OCI-LY7 (cell line): ENCODE results near the gene TMEM154. TPM values are rescaled to one million over a fixed set of nuclear protein-coding genes. Genes with fewer than 3 reads are reported as not detected.

Experiments
- BruUV-seq: library from RNA; stranded (reverse); fragments of 400-500 nt; replicated peaks from 2 replicates; lab custom pipeline; 2021; lab: Mats Ljungman, UMichigan
- CTCF ChIA-PET: fragments of 300-600 bp; sonication (Branson Sonifier 250); formaldehyde crosslinking; loops from one replicate; lab custom pipeline; 2022; ENCODE audit warnings: antibody characterized with exemption; ENCODE audit not compliant: unreplicated experiment; lab: Charles Lee
- POLR2A ChIA-PET: fragments of 300-600 bp; sonication (Branson Sonifier 250); formaldehyde crosslinking; loops from one replicate; lab custom pipeline; 2022; ENCODE audit warnings: antibody characterized with exemption; lab: Charles Lee
- DNase-seq: peaks from one replicate; pipeline ENCODE4 v3.0.0-alpha.2; 2015; ENCODE audit warnings: low spot score
- H2AFZ ChIP-seq: fragments of 200-600 bp; sonication (generic), shearing (Covaris generic); 2 replicates; pipeline ENCODE4 v1.6.1; 2014; ENCODE audit warnings: mild to moderate bottlenecking, antibody characterized with exemption, low read length, moderate library complexity
- H3K27ac ChIP-seq: fragments of 200-600 bp; sonication (generic); 2 replicates; pipeline ENCODE4 v1.5.1; 2014; ENCODE audit warnings: mixed run types, low read depth, mild to moderate bottlenecking, moderate library complexity, low read length, inconsistent platforms; ENCODE audit not compliant: poor library complexity, severe bottlenecking
- H3K36me3 ChIP-seq: fragments of 200-600 bp; sonication (generic); 2 replicates; pipeline ENCODE4 v1.6.1; 2014; ENCODE audit warnings: mild to moderate bottlenecking, antibody characterized with exemption, low read length, moderate library complexity, mixed read lengths; ENCODE audit not compliant: insufficient read depth
- H3K4me1 ChIP-seq: fragments of 200-600 bp; sonication (generic); 2 replicates; pipeline ENCODE4 v1.5.1; 2014; ENCODE audit warnings: mild to moderate bottlenecking, low read length; ENCODE audit not compliant: insufficient read depth, poor library complexity, severe bottlenecking
- H3K4me2 ChIP-seq: fragments of 200-600 bp; sonication (generic); 2 replicates; pipeline ENCODE4 v1.6.1; 2014; ENCODE audit warnings: mild to moderate bottlenecking, low read length
- H3K4me3 ChIP-seq: fragments of 200-600 bp; sonication (generic); 2 replicates; pipeline ENCODE4 v1.5.1; 2014; ENCODE audit warnings: mild to moderate bottlenecking, low read depth, low read length; ENCODE audit not compliant: poor library complexity, severe bottlenecking
- H3K79me2 ChIP-seq: fragments of 200-600 bp; sonication (generic); 2 replicates; pipeline ENCODE4 v1.6.1; 2016; ENCODE audit warnings: low read depth, mild to moderate bottlenecking, low read length, moderate library complexity, mixed read lengths; ENCODE audit not compliant: insufficient read depth
- H3K9me2 ChIP-seq: fragments of 200-600 bp; sonication (generic); 2 replicates; pipeline ENCODE4 v1.6.1; 2016; ENCODE audit warnings: mild to moderate bottlenecking, low read length, mixed read lengths; ENCODE audit not compliant: insufficient read depth
- H3K9me3 ChIP-seq: fragments of 200-600 bp; sonication (generic); 2 replicates; pipeline ENCODE4 v1.6.1; 2014; ENCODE audit warnings: mild to moderate bottlenecking, mixed run types, low read length, mixed read lengths
- H4K20me1 ChIP-seq: fragments of 200-600 bp; sonication (generic); 2 replicates; pipeline ENCODE4 v1.6.1; 2014; ENCODE audit warnings: mild to moderate bottlenecking, antibody characterized with exemption, low read length, moderate library complexity, mixed read lengths; ENCODE audit not compliant: insufficient read depth
- CTCF ChIP-seq: fragments of 200-600 bp; sonication (generic); conservative IDR thresholded peaks from 2 replicates; pipeline ENCODE4 v1.5.1; 2014; ENCODE audit warnings: mild to moderate bottlenecking, antibody characterized with exemption, low read length, moderate library complexity, mixed read lengths
- EZH2phosphoT487 ChIP-seq: fragments of 200-600 bp; sonication (generic); IDR thresholded peaks from 2 replicates; pipeline ENCODE4 v1.6.1; 2018; ENCODE audit warnings: low read depth, borderline replicate concordance, mild to moderate bottlenecking, mixed run types, antibody characterized with exemption, low read length, moderate library complexity, mixed read lengths
- intact Hi-C: fragments of 100-400 bp; cut with micrococcal nuclease; formaldehyde crosslinking; loops from one replicate; pipeline ENCODE4 v1.10.0; 2022; ENCODE audit not compliant: unreplicated experiment
- total RNA-seq, 2 experiments: library from RNA; depleted of rRNA in 1 of 2; stranded (reverse); fragments of >200 nt in 1 of 2; shearing (Covaris generic) in 1 of 2; gene quantifications; 2 replicates each; pipeline ENCODE4 v1.2.3, GENCODE V29; 2014 to 2022

Gene TMEM154
- total RNA-seq, 2 experiments from 2014 or later: 17.6 to 59.6 TPM

DNA sequence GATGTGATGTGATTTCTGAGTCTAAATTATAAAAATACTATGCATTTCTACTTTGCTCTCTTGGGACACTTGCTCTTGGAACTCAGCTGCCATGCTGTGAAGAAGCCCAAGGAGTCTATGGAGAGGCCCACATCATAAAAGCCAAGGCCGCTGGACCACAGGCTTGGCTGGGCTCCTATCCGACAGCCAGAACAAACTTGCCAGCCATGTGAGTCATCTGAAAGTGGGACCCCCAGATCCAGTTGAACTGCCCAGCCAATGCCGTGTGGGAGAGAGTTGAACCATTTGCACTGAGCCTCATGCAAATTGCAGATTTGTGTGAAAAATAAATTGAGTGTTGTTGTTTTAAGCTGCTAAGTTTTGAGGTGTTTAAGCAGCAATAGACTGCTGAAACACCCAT lies 60.2 kb downstream of the TMEM154 start:
- Histone ChIP-seq H3K79me2 (no peaks in the 10 kb centered on the region), H3K9me3 (no peaks in the 10 kb centered on the region), H4K20me1 (no peaks in the 10 kb centered on the region), H3K4me3 (no peak overlapping the region), H3K4me2 (no peak overlapping the region), H3K36me3 (no peaks in the 10 kb centered on the region), H3K27ac (no peak overlapping the region), H3K9me2 (no peaks in the 10 kb centered on the region), H3K4me1 (no peaks in the 10 kb centered on the region), H2AFZ (no peak overlapping the region)
- BruUV-seq: no TSS peak
- DNase-seq: no peak
- intact Hi-C loops: no loop called here
- CTCF ChIA-PET: no interaction called here
- TF ChIP-seq CTCF (no peak), EZH2phosphoT487 (no peak)
- POLR2A ChIA-PET: interaction anchor here (0.6 to 1.0 kb wide), 2 partner anchors 10 to 1468 kb away, joined by 3 read pairs; no protein-coding TSS in a partner anchor

GRCh38 chr4:152618971-152619370 lies 60.8 kb downstream of the TMEM154 start:
- intact Hi-C loops: no loop called here
- no peaks in the 10 kb centered on the region for H3K4me1 ChIP-seq
- DNase-seq: no peak
- no peak overlapping the region for H3K4me3 ChIP-seq
- H3K4me2 ChIP-seq: no peak overlapping the region
- H3K79me2 ChIP-seq: no peaks in the 10 kb centered on the region
- H3K36me3 ChIP-seq: no peaks in the 10 kb centered on the region
- H3K9me2 ChIP-seq: no peaks in the 10 kb centered on the region
- no peaks in the 10 kb centered on the region for H4K20me1 ChIP-seq
- no peak overlapping the region for H3K27ac ChIP-seq
- no peak overlapping the region for H2AFZ ChIP-seq
- H3K9me3 ChIP-seq: no peaks in the 10 kb centered on the region
- TF ChIP-seq CTCF (no peak), EZH2phosphoT487 (no peak)
- ChIA-PET CTCF (no interaction called here), POLR2A (interaction anchor here (0.6 kb wide), 1 partner anchor 34 kb away, joined by 3 read pairs; no protein-coding TSS in a partner anchor)
- no TSS peak for BruUV-seq

DNA sequence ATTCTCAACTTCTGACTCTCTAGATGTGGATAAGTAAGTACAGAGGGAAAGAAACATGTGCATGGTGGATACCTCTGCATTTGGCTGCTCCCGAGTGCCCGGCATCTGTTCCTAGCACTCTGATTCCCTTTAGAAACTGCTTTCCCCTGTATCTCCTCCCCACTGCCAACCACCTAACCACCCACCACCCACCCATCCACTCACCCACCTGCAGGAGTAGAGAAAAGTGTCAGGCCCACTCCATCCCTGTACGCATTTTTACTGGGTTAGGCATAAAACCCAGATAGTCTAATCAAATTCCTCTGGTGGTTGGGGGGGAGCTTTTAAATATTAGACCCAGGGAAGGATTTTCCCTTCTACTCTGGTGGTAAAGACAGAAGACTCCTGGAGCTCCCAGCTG lies 63.0 kb downstream of the TMEM154 start:
- H3K79me2 ChIP-seq: no peaks in the 10 kb centered on the region
- H4K20me1 ChIP-seq: no peaks in the 10 kb centered on the region
- BruUV-seq: no TSS peak
- no peak overlapping the region for H3K27ac ChIP-seq
- ChIA-PET CTCF (no interaction called here), POLR2A (no interaction called here)
- no peak overlapping the region for H2AFZ ChIP-seq
- intact Hi-C loops: no loop called here
- TF ChIP-seq EZH2phosphoT487 (no peak), CTCF (no peak)
- DNase-seq: no peak
- H3K4me1 ChIP-seq: no peaks in the 10 kb centered on the region
- no peak overlapping the region for H3K4me3 ChIP-seq
- no peaks in the 10 kb centered on the region for H3K36me3 ChIP-seq
- no peaks in the 10 kb centered on the region for H3K9me3 ChIP-seq
- H3K9me2 ChIP-seq: no peaks in the 10 kb centered on the region
- H3K4me2 ChIP-seq: no peak overlapping the region
